NT2/D1 (cell line): ENCODE measurements around the gene GPX5.

ENCODE experiments used
- YY1 ChIP-seq: IDR thresholded peaks from 2 replicates; pipeline ENCODE4 v1.6.1; 2011; ENCODE audit not compliant: insufficient read length, insufficient read depth
- ZNF274 ChIP-seq: IDR thresholded peaks from 2 replicates; pipeline ENCODE4 v1.6.1; 2011; ENCODE audit warnings: mild to moderate bottlenecking, low read depth, low read length

- no peak for TF ChIP-seq YY1
- TF ChIP-seq ZNF274, result no peak
Observed at GRCh38 chr6:28485482-28485881, 40.2 kb upstream of the GPX5 start.
